HG02938 (cell line): ENCODE data around the gene TCERG1L.

Source experiments
- ATAC-seq: cut with Tn5 transposase; IDR thresholded peaks from one replicate; pipeline ENCODE4 v1.9.1; 2021; ENCODE audit warnings: mild to moderate bottlenecking, moderate library complexity; ENCODE audit not compliant: unreplicated experiment

The TCERG1L gene

DNA sequence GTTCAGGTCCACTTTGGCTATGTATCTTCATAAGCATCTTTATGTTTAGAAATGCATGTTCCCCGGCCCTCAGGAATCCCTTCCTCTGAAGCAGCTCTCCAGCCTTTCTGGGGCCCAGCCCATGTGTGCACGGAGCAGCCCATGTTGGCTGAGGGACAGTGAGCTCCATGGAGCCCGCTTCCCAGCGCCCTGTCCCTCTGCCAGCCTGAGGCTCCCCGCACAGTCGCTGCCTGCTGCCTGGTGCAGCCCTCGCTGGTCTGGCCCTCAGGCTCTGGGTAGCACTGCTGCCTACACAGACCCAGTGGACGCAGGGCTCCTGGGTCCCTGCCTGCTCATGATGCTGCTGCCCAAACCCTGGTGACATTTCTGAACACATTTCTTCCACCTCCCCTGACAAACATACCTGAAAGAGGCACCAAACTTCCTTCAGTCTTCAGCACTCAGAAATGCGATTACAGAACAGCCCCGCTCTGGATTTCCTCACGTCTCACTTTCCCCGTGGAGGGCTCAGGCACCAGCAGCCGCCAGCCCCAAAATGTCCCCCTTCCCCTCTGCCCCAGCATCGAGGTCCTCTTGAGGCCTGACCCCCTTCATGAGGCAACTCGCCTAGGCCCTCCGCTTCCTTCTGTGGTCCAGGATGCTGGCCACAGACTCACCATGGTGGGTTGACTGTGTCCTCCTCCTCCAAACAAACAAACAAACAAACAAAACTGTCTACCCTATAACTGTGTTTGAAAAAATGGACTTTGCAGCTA, 5.0 kb upstream of the TCERG1L start:
- ATAC-seq, result no peak

DNA sequence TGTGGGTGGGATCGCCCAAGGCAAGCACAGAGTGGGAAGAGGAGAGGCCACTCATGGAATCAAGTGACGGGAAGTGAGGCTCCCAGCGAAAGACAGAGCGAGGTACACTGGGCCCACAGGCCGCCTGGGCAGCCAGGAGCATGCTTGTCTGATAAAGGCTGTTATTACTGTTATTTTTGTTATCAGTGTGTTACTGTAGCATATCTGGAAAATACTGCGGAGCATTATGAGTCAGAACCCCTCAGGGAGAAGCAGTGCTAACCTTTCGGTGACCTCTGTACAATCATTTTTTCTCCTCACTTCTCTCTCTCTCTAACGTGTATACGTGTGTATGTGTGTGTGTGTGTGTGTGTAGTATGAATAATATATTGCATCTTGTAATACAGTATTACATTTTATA, 3.8 kb upstream of the TCERG1L start:
- ATAC-seq, result no peak

- ATAC-seq, result no peak
Measured at GRCh38 chr10:131314799-131315198, 3.3 kb upstream of the TCERG1L start.

DNA sequence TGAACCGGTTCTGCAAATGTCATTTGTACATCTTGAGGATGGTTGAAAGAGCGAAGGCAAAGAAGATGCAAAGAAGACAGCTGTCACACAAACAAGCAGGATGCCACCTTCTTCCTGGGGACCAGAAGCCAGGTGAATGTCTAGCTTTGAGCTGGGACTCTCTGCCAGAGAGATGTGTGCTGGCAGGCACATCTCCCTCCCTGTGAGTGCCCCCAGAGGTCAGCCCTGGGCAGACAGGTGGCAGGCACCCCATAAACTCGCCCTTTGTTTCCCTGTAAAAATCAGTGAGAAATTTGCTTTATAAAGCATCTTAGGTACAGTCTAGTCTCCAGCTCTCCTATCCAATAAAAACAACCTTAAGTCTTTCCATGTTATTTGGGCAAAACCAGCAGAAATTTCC, 2.6 kb upstream of the TCERG1L start:
- no peak for ATAC-seq

GRCh38 chr10:131313377-131313776, 1.9 kb upstream of the TCERG1L start:
- ATAC-seq, result no peak

- no peak for ATAC-seq
Measured at GRCh38 chr10:131312478-131312836, 936 bp upstream of the TCERG1L start.

DNA sequence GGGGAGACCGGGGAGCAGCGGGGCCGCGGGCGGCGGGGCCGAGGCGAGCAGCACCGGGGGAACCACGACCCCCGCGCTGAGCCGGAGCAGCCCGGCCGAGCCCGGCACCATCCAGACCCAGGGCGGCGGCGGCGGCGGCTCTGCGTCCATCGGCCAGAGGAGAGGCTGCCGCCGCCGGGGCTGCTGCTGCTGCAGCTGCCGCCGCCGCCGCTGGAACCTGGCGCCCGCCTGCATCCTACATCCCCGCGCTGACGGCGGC, 190 bp downstream of the TCERG1L start:
- ATAC-seq, result no peak

GRCh38 chr10:131310551-131311401, 745 bp downstream of the TCERG1L start:
- no peak for ATAC-seq

- no peak for ATAC-seq
Measured at GRCh38 chr10:131310142-131310541, 1.4 kb downstream of the TCERG1L start.

DNA sequence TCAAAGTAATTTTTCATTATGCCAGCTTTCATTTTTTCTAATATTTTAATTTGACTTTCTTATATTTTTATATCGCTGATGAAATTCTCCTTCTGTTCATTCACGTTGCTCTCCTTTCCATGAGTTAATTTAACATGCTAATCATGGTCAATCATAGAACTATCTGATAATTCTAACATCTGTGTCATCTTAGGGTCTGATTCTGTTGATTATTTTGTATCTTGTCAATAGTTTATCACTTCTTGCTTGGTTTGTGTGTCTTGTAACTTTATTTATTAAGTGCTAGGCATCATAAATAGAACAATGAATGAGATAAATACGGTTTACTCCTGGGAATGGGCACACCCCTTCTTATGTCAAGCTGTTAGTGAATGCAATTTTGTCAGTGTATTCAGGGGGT, 11.0 kb downstream of the TCERG1L start:
- ATAC-seq, result no peak

DNA sequence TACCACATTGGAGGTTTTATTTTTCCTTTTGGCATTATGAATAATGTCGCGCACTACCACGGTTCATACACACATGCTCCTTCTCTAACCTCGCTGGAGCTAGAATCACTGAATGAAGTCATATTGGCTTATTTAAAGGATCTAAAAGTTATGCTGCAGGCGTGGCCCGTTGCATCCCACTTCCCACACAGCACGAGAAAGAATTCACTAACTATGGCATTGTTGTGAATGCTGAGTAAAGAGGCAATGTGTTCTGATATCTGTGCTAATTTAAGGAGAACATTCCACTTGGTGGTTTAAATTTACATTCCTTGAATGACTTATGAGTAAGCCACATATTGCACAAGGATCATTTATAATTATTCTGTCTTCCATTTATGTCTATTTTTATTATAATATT, 20.7 kb downstream of the TCERG1L start:
- no peak for ATAC-seq

DNA sequence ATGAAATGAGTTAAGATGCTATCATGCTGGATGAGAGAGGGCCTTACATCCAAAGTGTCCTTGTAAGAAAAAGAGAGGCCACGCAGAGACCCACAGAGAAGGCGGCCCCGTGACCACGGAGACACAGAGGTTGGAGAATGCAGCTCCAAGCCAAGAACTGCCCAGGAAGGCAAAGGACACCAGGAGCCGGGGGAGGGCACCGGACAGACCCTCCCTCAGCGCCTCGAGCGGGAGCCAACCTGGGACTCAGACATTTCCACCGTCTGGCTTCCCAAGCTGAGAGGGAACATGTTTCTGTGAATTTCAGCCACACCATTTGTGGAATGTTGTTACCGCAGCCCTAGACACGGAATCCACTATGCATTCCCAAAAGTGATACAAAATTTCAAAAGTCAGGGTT, 22.9 kb downstream of the TCERG1L start:
- no peak for ATAC-seq

GRCh38 chr10:131282961-131283360, 28.6 kb downstream of the TCERG1L start:
- no peak for ATAC-seq

DNA sequence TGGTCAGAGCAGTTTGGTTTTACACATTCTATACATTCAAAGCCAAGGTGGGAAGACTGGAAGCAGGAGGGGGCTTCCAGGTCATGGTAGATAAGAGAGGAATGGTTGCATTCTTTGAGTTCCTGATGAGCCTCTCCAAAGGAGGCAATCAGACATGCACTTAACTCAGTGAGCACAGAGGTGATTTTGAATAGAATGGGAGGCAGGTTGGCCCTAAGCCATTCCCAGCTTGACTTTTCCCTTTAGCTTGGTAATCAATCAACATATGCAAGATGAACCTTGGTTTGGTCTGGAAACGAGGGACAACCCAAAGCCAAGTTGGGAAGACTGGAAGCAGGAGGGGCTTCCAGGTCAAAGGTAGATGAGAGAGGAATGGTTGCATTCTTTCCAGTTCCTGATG, 31.4 kb downstream of the TCERG1L start:
- ATAC-seq, result no peak

GRCh38 chr10:131279516-131279915, 32.0 kb downstream of the TCERG1L start:
- ATAC-seq, result no peak

DNA sequence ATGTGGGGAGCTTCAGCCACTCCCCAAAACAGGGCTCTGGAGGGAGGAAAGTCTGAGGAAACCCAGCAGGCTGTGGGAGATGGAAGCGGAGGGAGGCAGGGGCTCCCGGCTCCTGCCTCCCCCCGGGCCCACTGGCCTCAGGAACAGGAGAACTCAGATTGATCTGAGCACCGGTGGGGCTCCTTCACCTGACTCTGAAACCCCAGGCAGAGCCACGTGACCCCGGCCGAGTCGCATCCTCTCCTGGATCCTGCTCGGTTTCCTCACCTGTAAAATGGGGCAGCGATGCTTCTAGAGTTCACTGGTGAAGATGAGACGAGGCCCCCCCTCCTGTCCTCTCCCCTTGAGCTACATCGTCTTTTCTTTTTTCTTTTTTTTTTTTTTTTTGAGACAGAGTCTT, 33.6 kb downstream of the TCERG1L start:
- ATAC-seq, result no peak

DNA sequence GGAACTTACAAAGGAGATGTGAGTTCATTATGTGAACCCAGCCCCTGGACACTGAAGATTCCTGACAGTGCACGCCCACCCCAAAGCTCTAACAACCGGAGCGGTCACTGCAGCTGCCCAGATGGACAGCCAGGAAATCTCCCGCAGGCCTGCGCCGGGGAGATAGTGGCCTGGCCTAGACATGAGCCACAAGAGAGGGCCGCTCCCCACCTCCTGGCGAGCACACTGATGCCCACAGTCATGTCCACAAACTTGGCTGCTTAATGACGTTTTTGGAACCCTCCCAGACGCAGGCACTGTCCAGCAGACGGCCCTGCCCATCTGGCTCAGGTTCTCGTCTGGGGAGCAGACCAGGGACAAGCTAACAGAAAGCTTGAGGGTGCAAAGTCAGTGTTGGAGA, 34.2 kb downstream of the TCERG1L start:
- no peak for ATAC-seq

GRCh38 chr10:131275691-131276090, 35.8 kb downstream of the TCERG1L start:
- no peak for ATAC-seq

- no peak for ATAC-seq
Measured at GRCh38 chr10:131274883-131275282, 36.6 kb downstream of the TCERG1L start.

DNA sequence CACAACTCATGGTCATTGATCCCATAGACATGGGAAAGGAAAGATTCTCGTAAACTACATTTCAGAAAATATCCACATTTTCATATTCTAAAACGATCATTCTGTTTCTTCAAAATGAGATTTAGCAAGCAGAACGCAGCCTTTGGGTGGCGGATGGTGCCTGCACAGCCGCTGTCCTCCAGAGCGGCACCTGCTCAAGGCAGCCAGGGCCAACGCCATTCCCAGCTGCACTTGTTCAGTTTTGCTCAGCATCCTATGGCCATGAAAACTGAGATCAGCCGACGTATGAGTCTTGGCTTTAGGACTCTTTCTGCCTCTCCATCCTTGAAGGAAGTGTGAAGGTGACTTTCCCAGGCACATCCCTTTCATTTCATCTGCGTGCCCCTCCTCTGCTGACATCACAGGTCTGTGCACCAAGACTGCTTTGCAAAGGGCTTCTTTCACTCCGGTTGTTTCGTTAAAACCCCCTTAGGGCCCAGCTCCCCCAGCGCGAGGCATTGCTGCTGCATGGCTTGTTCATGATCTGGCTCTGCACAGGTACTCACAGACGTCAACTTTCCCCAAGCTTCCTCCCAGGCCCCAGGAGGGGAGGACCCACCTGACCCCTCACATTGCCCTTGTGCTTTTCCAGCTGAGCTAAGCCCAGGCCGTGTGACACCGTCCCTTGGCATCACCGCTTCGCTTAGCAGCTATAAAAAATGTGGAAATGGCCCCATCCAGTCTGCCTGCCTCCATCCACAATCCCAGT, 37.2 kb downstream of the TCERG1L start:
- ATAC-seq, result no peak

- no peak for ATAC-seq
Measured at GRCh38 chr10:131273476-131273875, 38.0 kb downstream of the TCERG1L start.

DNA sequence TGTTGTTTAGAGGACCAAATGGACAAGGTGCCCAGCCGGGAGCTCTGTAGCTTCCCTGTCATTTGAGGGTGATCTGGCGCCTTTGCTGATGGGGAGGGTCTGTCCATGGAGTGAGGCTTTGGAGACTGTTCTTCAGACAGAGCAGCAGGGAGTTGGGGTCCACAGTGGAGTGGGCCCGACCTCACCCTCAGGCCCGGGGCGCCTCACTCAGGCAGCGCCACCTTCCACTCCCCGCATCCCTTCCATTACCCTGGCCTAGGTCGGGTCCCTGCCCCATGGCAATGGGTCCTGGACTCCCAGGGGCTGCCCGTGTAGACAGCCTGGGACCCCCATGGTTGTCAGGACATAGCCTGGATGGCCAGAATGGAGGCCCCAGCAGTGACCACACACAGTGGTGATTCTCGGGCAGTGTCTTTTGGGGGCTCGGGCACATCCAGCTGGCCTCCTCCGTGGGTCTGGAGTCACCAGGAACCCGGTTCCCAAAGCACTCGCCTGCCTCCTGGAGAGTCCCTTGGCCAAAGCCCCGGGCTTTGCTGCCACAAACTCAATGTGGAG, 38.5 kb downstream of the TCERG1L start:
- no peak for ATAC-seq
